Smooth muscle cell (in vitro differentiated cells): ENCODE measurements around the gene TAS2R5. TPM values are rescaled to one million over a fixed set of nuclear protein-coding genes. Genes with fewer than 3 reads are reported as not detected.

Source experiments
- DNase-seq: peaks from one replicate; lab custom pipeline; 2025; ENCODE audit not compliant: unreplicated experiment; lab: John Stamatoyannopoulos, UW
- H2AFZ ChIP-seq: fragments of 200-600 bp; sonication (generic); 2 replicates; pipeline ENCODE4 v1.6.0; 2016; ENCODE audit warnings: antibody characterized with exemption, low read depth, mild to moderate bottlenecking
- H3F3A ChIP-seq: fragments of 200-600 bp; sonication (generic); 2 replicates; pipeline ENCODE4 v1.6.0; 2017; ENCODE audit warnings: antibody characterized with exemption, low read depth
- H3K27ac ChIP-seq: fragments of 200-600 bp; sonication (generic); 2 replicates; pipeline ENCODE4 v1.5.1; 2016; ENCODE audit warnings: low read depth, mild to moderate bottlenecking
- H3K27me3 ChIP-seq: fragments of 200-600 bp; sonication (generic); 2 replicates; pipeline ENCODE4 v1.6.1; 2016; ENCODE audit warnings: low read depth, mild to moderate bottlenecking
- H3K36me3 ChIP-seq: fragments of 200-600 bp; sonication (generic); 2 replicates; pipeline ENCODE4 v1.5.1; 2016; ENCODE audit warnings: low read depth
- H3K4me1 ChIP-seq: fragments of 200-600 bp; sonication (generic); 2 replicates; pipeline ENCODE4 v1.5.1; 2016; ENCODE audit warnings: low read depth
- H3K4me2 ChIP-seq: fragments of 200-600 bp; sonication (generic); 2 replicates; pipeline ENCODE4 v1.6.0; 2016; ENCODE audit warnings: mild to moderate bottlenecking
- H3K4me3 ChIP-seq: fragments of 200-600 bp; sonication (generic); 2 replicates; pipeline ENCODE4 v1.5.1; 2016; ENCODE audit warnings: mild to moderate bottlenecking
- H3K79me2 ChIP-seq: fragments of 200-600 bp; sonication (generic); 2 replicates; pipeline ENCODE4 v1.6.0; 2016; ENCODE audit warnings: low read depth, mild to moderate bottlenecking
- H3K9ac ChIP-seq: fragments of 200-600 bp; sonication (generic); 2 replicates; pipeline ENCODE4 v1.6.0; 2016; ENCODE audit warnings: low read depth
- H3K9me3 ChIP-seq: fragments of 200-600 bp; sonication (generic); replicated peaks from 2 replicates; pipeline ENCODE4 v1.5.1; 2016; ENCODE audit warnings: low read depth
- H4K20me1 ChIP-seq: fragments of 200-600 bp; sonication (generic); 2 replicates; pipeline ENCODE4 v1.6.0; 2016; ENCODE audit warnings: low read depth
- WGBS: methylation state at CpG from one replicate; pipeline ENCODE4 v1.1.7; 2016; ENCODE audit warnings: low lambda C conversion rate; 5-methylcytosine and 5-hydroxymethylcytosine counted together
- polyA plus RNA-seq: library from polyadenylated mRNA; unstranded; fragments of >200 nt; fragmentation: Nextera tagmentation; extraction: Ambion mirVana; gene quantifications from 2 replicates; pipeline ENCODE4 v1.2.1, GENCODE V29; 2016
- total RNA-seq: library from RNA; depleted of rRNA; stranded (reverse); fragments of >200 nt; gene quantifications from 2 replicates; pipeline ENCODE4 v1.2.3, GENCODE V29; 2014
- TF ChIP-seq, protein P1 (sequence below): fragments of 200-600 bp; sonication (generic); IDR thresholded peaks from 2 replicates; pipeline ENCODE4 v1.5.1; 2017; ENCODE audit warnings: borderline replicate concordance, mild to moderate bottlenecking, antibody characterized with exemption; ENCODE audit not compliant: insufficient read depth, poor library complexity, severe bottlenecking

TAS2R5 gene
- total and polyA plus RNA-seq, 2 experiments from 2014 or later, result 0.36 TPM; not detected in 1

DNA sequence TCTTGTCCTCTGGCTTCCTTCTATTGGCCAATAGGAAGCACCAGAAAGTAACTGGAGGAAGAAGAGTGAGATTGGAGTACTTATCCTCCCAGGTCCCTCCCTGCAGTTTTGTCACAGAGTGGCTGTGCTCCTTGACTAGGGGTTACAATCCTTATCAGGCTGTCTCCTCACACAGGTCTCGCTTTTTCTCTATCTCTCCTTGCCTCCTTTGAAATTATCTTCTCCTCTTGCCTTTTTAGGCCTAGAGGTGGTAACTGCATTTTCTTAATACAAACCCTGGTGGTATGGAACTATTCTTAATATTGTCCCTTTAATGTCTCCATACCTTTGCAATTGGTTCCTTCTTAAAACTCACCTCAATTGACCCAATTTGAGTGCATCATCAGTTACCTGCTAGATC, 48.6 kb downstream of the TAS2R5 start:
- Histone ChIP-seq H3K9me3 (no peaks in the 10 kb centered on the region), H3K79me2 (no peaks in the 10 kb centered on the region), H3K4me3 (no peak overlapping the region), H2AFZ (no peak overlapping the region), H3K4me2 (no peak overlapping the region), H3K27ac (no peak overlapping the region), H3K36me3 (no peaks in the 10 kb centered on the region), H4K20me1 (no peaks in the 10 kb centered on the region), H3K27me3 (no peaks in the 10 kb centered on the region), H3K9ac (no peak overlapping the region), H3K4me1 (no peaks in the 10 kb centered on the region), H3F3A (no peaks in the 10 kb centered on the region)
- DNase-seq, result no peak
- TF ChIP-seq, protein P1, sequence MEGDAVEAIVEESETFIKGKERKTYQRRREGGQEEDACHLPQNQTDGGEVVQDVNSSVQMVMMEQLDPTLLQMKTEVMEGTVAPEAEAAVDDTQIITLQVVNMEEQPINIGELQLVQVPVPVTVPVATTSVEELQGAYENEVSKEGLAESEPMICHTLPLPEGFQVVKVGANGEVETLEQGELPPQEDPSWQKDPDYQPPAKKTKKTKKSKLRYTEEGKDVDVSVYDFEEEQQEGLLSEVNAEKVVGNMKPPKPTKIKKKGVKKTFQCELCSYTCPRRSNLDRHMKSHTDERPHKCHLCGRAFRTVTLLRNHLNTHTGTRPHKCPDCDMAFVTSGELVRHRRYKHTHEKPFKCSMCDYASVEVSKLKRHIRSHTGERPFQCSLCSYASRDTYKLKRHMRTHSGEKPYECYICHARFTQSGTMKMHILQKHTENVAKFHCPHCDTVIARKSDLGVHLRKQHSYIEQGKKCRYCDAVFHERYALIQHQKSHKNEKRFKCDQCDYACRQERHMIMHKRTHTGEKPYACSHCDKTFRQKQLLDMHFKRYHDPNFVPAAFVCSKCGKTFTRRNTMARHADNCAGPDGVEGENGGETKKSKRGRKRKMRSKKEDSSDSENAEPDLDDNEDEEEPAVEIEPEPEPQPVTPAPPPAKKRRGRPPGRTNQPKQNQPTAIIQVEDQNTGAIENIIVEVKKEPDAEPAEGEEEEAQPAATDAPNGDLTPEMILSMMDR, result no peak
- 80% methylated on average over 1 of the region's 1 CpG for WGBS

- TF ChIP-seq, protein P1, result no peak
- Histone ChIP-seq H3K9ac (no peak overlapping the region), H2AFZ (no peak overlapping the region), H3K4me2 (no peak overlapping the region), H3K27ac (no peak overlapping the region), H3F3A (no peaks in the 10 kb centered on the region), H3K4me1 (no peaks in the 10 kb centered on the region), H3K9me3 (no peaks in the 10 kb centered on the region), H3K36me3 (no peaks in the 10 kb centered on the region), H3K4me3 (no peak overlapping the region), H3K27me3 (no peaks in the 10 kb centered on the region), H3K79me2 (no peaks in the 10 kb centered on the region), H4K20me1 (no peaks in the 10 kb centered on the region)
- no peak for DNase-seq
- 84% methylated on average over 4 of the region's 4 CpGs for WGBS
Measured at GRCh38 chr7:141839256-141839655, 49.2 kb downstream of the TAS2R5 start.

DNA sequence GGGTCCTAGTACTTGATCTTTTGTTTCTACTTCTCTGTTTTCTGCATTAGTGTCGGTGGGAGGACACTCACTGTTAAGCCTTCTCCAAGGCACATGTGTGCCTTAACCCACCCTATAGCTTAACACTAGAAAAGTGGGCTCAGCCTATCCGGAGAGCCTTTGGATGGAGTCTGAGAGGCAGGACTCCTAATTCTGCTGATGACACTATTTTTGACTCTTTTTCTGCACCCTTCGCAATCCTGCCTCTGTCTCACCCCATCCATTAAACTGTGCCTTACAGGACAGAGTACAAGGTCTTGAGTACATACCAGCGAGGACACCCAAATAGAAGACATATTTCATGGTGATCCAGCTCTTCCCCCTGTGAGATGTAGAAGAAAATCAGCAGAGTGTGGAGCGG, 50.7 kb downstream of the TAS2R5 start:
- WGBS, result 94% methylated on average over 5 of the region's 5 CpGs
- H3K36me3 ChIP-seq, result no peaks in the 10 kb centered on the region
- H4K20me1 ChIP-seq, result no peaks in the 10 kb centered on the region
- H3K4me1 ChIP-seq, result no peaks in the 10 kb centered on the region
- no peaks in the 10 kb centered on the region for H3K79me2 ChIP-seq
- DNase-seq, result no peak
- TF ChIP-seq, protein P1, result no peak
- H3K9ac ChIP-seq, result no peak overlapping the region
- no peak overlapping the region for H3K4me3 ChIP-seq
- H3F3A ChIP-seq, result no peaks in the 10 kb centered on the region
- H3K4me2 ChIP-seq, result no peak overlapping the region
- H3K27ac ChIP-seq, result no peak overlapping the region
- no peaks in the 10 kb centered on the region for H3K9me3 ChIP-seq
- no peak overlapping the region for H2AFZ ChIP-seq
- no peaks in the 10 kb centered on the region for H3K27me3 ChIP-seq

Other genes with a start within 250 kb of the TAS2R5 start
- gene AGK, start 238.8 kb upstream of the TAS2R5 start, total RNA-seq, result 32.4 and 38.5 TPM in 2 replicates
- 19.7 and 22.3 TPM in 2 replicates for gene AGK, start 238.8 kb upstream of the TAS2R5 start, polyA plus RNA-seq
- gene DENND11, start 88.1 kb upstream of the TAS2R5 start, total RNA-seq, result 9.3 and 10.3 TPM in 2 replicates
- gene DENND11, start 88.1 kb upstream of the TAS2R5 start, polyA plus RNA-seq, result 3.2 and 3.7 TPM in 2 replicates
- gene WEE2, start 81.9 kb upstream of the TAS2R5 start, total RNA-seq, result not detected in 2 replicates
- gene WEE2, start 81.9 kb upstream of the TAS2R5 start, polyA plus RNA-seq, result not detected in 2 replicates
- gene SSBP1, start 51.9 kb upstream of the TAS2R5 start, total RNA-seq, result 178 and 255 TPM in 2 replicates
- 202 and 225 TPM in 2 replicates for gene SSBP1, start 51.9 kb upstream of the TAS2R5 start, polyA plus RNA-seq
- gene TAS2R3, start 26.1 kb upstream of the TAS2R5 start, total RNA-seq, result 0.40 and 0.54 TPM in 2 replicates
- not detected in 2 replicates for gene TAS2R3, start 26.1 kb upstream of the TAS2R5 start, polyA plus RNA-seq
- gene TAS2R4, start 13.5 kb upstream of the TAS2R5 start, total RNA-seq, result 1.1 and 1.3 TPM in 2 replicates
- gene TAS2R4, start 13.5 kb upstream of the TAS2R5 start, polyA plus RNA-seq, result 0.52 TPM in 1 of 2 replicates, not detected in the other
- not detected in 2 replicates for gene PRSS37, start 51.3 kb downstream of the TAS2R5 start, total RNA-seq
- gene PRSS37, start 51.3 kb downstream of the TAS2R5 start, polyA plus RNA-seq, result not detected in 2 replicates
- 0.27 TPM in 1 of 2 replicates, not detected in the other for gene OR9A4, start 126.2 kb downstream of the TAS2R5 start, total RNA-seq
- gene OR9A4, start 126.2 kb downstream of the TAS2R5 start, polyA plus RNA-seq, result not detected in 2 replicates
- not detected in 2 replicates for gene CLEC5A, start 156.8 kb downstream of the TAS2R5 start, total RNA-seq
- not detected in 2 replicates for gene CLEC5A, start 156.8 kb downstream of the TAS2R5 start, polyA plus RNA-seq
- not detected in 2 replicates for gene TAS2R38, start 183.6 kb downstream of the TAS2R5 start, total RNA-seq
- gene TAS2R38, start 183.6 kb downstream of the TAS2R5 start, polyA plus RNA-seq, result not detected in 2 replicates
- 0.13 and 0.63 TPM in 2 replicates for gene MGAM, start 205.7 kb downstream of the TAS2R5 start, total RNA-seq
- 0.03 TPM in 1 of 2 replicates, not detected in the other for gene MGAM, start 205.7 kb downstream of the TAS2R5 start, polyA plus RNA-seq